ENCODE measurements around the gene GLS2. TPM values are rescaled to one million over a fixed set of nuclear protein-coding genes. Genes with fewer than 3 reads are reported as not detected.

Gene GLS2
- polyA plus RNA-seq, 2 of the 4 experiments (the other 2 are of a cell fraction) = 0.36 to 0.44 TPM

- Histone ChIP-seq H3K4me3 (no peak overlapping the region), H3K4me2 (no peak overlapping the region), H3K4me1 (peaks cover 3% of the 10 kb centered on the region; the same call in 1 of the 3 replicates), H3K9me3 (no peaks in the 10 kb centered on the region), H3K27ac (no peak overlapping the region)
- TF ChIP-seq GATA3 (IDR thresholded peaks at IDR 0.05; ENCODE audit: borderline replicate concordance) (no peak), ZNF302 (CRISPR knock-in tag; IDR thresholded peaks at IDR 0.05) (no peak), NFE2L2 (conservative IDR thresholded peaks at IDR 0.05; ENCODE audit: low read length) (peak; percentile 51), CEBPB (IDR thresholded peaks at IDR 0.05) (no peak), RARB (CRISPR knock-in tag; IDR thresholded peaks at IDR 0.05) (no peak), FOSL2 (IDR thresholded peaks at IDR 0.05) (no peak), FOSL2 (CRISPR knock-in tag; IDR thresholded peaks at IDR 0.05) (0 out of 2 replicates have a peak, but pooled peaks have one; percentile 8)
- FAIRE-seq = no peak
- peak in 1 of 2 experiments; percentile 34 for DNase-seq (ENCODE audit: low read depth in 1 of 2, low spot score in 1 of 2)
- POLR2A ChIA-PET = interaction anchor here (1.3 kb wide), 1 partner anchor 12 kb away, joined by 9 read pairs; the partner anchor contains the start of gene TIMELESS
- CTCF ChIA-PET = interaction anchor here (0.6 to 1.2 kb wide), 5 partner anchors 13 to 255 kb away, joined by 3 read pairs; partner anchors contain the start of genes ANKRD52 and TIMELESS
- peak; percentile 46 to 74; a peak in 4 of 6 replicates for ATAC-seq
- WGBS (ENCODE audit: missing lambda C conversion rate) = 73% methylated on average over 11 of the region's 11 CpGs
Observed at GRCh38 chr12:56461235-56462159, 26.5 kb downstream of the GLS2 start.

- H3K27ac ChIP-seq = no peak overlapping the region
- POLR2A ChIA-PET = no interaction called here
- DNase-seq (ENCODE audit: low read depth in 1 of 2, low spot score in 1 of 2) (no peak), FAIRE-seq (no peak), ATAC-seq (no peak)
- WGBS (ENCODE audit: missing lambda C conversion rate) = 78% methylated on average over 4 of the region's 4 CpGs
- no peak overlapping the region for H3K4me2 ChIP-seq
- TF ChIP-seq ZFP36 (IDR thresholded peaks at IDR 0.05; ENCODE audit: borderline replicate concordance, partially characterized antibody) = no peak
- no peak for TF ChIP-seq HOXA7 (CRISPR knock-in tag; IDR thresholded peaks at IDR 0.05)
- TF ChIP-seq FOXS1 (CRISPR knock-in tag; IDR thresholded peaks at IDR 0.05) = no peak
- no peak for TF ChIP-seq ZSCAN20 (CRISPR knock-in tag; IDR thresholded peaks at IDR 0.05)
- TF ChIP-seq JUNB (IDR thresholded peaks at IDR 0.05) = no peak
- TF ChIP-seq FOSB (CRISPR knock-in tag; IDR thresholded peaks at IDR 0.05) = no peak
- no peak for TF ChIP-seq HEYL (CRISPR knock-in tag; IDR thresholded peaks at IDR 0.05)
- TF ChIP-seq CHD2 (IDR thresholded peaks at IDR 0.05; ENCODE audit: low read length, partially characterized antibody) = no peak
- TF ChIP-seq EHF (CRISPR knock-in tag; IDR thresholded peaks at IDR 0.05) = no peak
- no peak for TF ChIP-seq HOXB5 (CRISPR knock-in tag; IDR thresholded peaks at IDR 0.05)
- no peak overlapping the region for H3K4me3 ChIP-seq
- peaks cover 3% of the 10 kb centered on the region; the same call in 1 of the 3 replicates for H3K4me1 ChIP-seq
- no peaks in the 10 kb centered on the region for H3K9me3 ChIP-seq
- CTCF ChIA-PET = interaction anchor here (1.0 to 2.6 kb wide), 5 partner anchors 9 to 268 kb away, joined by 3 to 10 read pairs (median 6); partner anchors contain the start of genes ANKRD52, SMARCC2 and TIMELESS
Observed at GRCh38 chr12:56457817-56458216, 30.1 kb downstream of the GLS2 start.

GRCh38 chr12:56454557-56454956 is 33.4 kb downstream of the GLS2 start, which contains the start of gene MIP:
MIP (minus strand) TSS chr12:56454657; CDS start chr12:56454613, 44 bp downstream.
- no peak within 1 kb of the TSS for H3K27ac ChIP-seq
- DNase-seq (ENCODE audit: low read depth in 1 of 2, low spot score in 1 of 2) (no peak), FAIRE-seq (no peak), ATAC-seq (no peak)
- H3K4me3 ChIP-seq = no peak within 1 kb of the TSS
- CTCF ChIA-PET = interaction anchor here (0.7 to 3.2 kb wide), 4 partner anchors 10 to 263 kb away, joined by 3 to 14 read pairs (median 4); partner anchors contain the start of genes ANKRD52 and CNPY2
- POLR2A ChIA-PET = no interaction called here
- TF ChIP-seq RNF2 (IDR thresholded peaks at IDR 0.05; ENCODE audit: borderline replicate concordance, low read depth) = no peak
- TF ChIP-seq EHF (CRISPR knock-in tag; IDR thresholded peaks at IDR 0.05) = no peak
- no peak for TF ChIP-seq MAFK (IDR thresholded peaks at IDR 0.05; ENCODE audit: partially characterized antibody)
- TF ChIP-seq NPAS2 (CRISPR knock-in tag; IDR thresholded peaks at IDR 0.05; ENCODE audit: borderline replicate concordance) = no peak
- no peak for TF ChIP-seq POLR2AphosphoS2 (conservative IDR thresholded peaks at IDR 0.05; ENCODE audit: low read length)
- no peak for TF ChIP-seq HOXB5 (CRISPR knock-in tag; IDR thresholded peaks at IDR 0.05)
- no peak for TF ChIP-seq FOSB (CRISPR knock-in tag; IDR thresholded peaks at IDR 0.05)
- no peak for TF ChIP-seq PHF8 (IDR thresholded peaks at IDR 0.05; ENCODE audit: borderline replicate concordance, low read depth)
- no peak for TF ChIP-seq ZC3H11A (IDR thresholded peaks at IDR 0.05)
- TF ChIP-seq NR3C1 (IDR thresholded peaks at IDR 0.05) = no peak
- TF ChIP-seq ELK1 (IDR thresholded peaks at IDR 0.05; ENCODE audit: low read depth, low read length) = no peak
- TF ChIP-seq USF2 (IDR thresholded peaks at IDR 0.05) = no peak
- TF ChIP-seq CEBPB (IDR thresholded peaks at IDR 0.05) = no peak
- TF ChIP-seq REST (IDR thresholded peaks at IDR 0.05) = no peak
- H3K9me3 ChIP-seq = no peaks in the 10 kb centered on the region
- no peak within 1 kb of the TSS for H3K4me2 ChIP-seq
- H3K4me1 ChIP-seq = peaks cover 4% of the 10 kb centered on the region; the same call in 2 of the 3 replicates
- 66% methylated on average over 5 of the region's 5 CpGs for WGBS (ENCODE audit: missing lambda C conversion rate)

Data from A549 (cell line).